ENCODE data around the gene SETD1B. TPM values are rescaled to one million over a fixed set of nuclear protein-coding genes. Genes with fewer than 3 reads are reported as not detected.
"Not testable (repeated sequence)": the region's sequence is repeated elsewhere in the genome, so short reads cannot be mapped to it uniquely, and the experiment has no call there.

The SETD1B gene
- total RNA-seq: 10 to 100 TPM; 32.6 to 34.1 TPM

DNA sequence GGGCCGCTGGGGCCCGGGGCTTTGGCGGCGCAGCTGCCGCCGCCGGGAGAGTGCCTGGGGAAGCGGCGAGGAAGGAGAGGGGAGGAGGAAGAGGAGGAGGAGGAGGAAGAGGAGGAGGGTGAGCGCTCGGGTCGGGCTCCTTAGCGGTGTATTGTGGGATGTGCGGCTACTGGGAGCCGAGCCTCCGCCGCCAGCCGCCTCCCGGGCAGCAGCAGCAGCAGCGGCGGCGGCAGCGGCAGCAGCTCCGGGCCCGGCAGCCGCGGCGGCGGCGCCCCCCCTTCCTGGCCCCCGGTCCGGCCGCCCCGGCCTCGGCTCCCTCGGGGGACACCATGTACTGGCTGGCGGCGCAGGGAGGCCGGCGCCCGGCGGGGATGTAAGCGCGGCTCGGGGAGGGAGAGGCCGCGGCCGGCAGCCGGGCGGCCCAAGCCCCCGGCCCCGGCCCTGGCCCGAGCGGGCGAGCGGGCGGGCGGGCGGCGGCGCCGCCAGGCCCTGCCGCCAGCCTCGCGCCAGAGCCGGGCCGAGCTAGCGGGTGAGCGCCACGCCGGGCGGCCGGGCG lies at the start of gene SETD1B:
TSS of gene SETD1B (plus strand) at position 149 of the 556 bp plus-strand sequence. CDS start 729 bp downstream, outside the sequence.
- peak within 1 kb of the TSS; percentile 84 for H3K4me3 Mint-ChIP-seq
- peak within 1 kb of the TSS; percentile 98 for H3K27ac Mint-ChIP-seq
- no peaks in the 10 kb centered on the region for H3K9me3 Mint-ChIP-seq
- DNase-seq: peak; percentile 58
- no peaks in the 10 kb centered on the region for H3K27me3 Mint-ChIP-seq
- ChIA-PET CTCF (interaction anchor here (0.6 to 40.9 kb wide), 5 partner anchors 4 to 934 kb away, joined by 3 to 1058 read pairs (median 6); partner anchors contain the start of genes CFAP251, RHOF and SETD1B), POLR2A (interaction anchor here (5.5 kb wide), 1 partner anchor 9 kb away, joined by 21 read pairs; no protein-coding TSS in a partner anchor)
- peaks cover 25% of the 10 kb centered on the region for H3K4me1 Mint-ChIP-seq
- H3K36me3 Mint-ChIP-seq (ENCODE audit: low read depth): peaks cover 43% of the 10 kb centered on the region

DNA sequence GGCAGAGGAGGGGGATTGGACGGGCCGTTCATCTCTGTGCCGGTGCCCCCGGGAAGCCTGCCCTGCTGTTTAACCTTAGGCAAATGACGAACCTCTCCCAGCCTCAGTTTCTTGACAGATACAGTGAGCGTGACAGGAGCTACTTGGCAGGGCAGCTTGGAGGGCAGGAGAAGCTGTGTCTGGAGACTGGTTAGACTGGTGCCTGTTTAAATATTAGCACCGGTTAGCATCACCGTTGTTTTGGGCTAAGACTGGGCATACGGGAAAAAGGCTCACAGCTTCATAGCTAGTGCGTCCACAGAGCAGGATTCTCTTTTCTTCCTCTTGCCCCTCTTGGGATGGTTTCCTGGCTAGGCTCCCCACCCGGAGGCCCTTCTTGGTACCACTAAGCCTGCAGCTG lies 49.0 kb upstream of the SETD1B start:
- Mint-ChIP-seq H3K9me3 (no peaks in the 10 kb centered on the region), H3K4me1 (peaks cover 19% of the 10 kb centered on the region), H3K4me3 (no peak overlapping the region), H3K27ac (no peak overlapping the region), H3K27me3 (no peaks in the 10 kb centered on the region), H3K36me3 (ENCODE audit: low read depth) (peaks cover 6% of the 10 kb centered on the region)
- ChIA-PET CTCF (no interaction called here), POLR2A (no interaction called here)
- DNase-seq: no peak

- no peak for DNase-seq
- Mint-ChIP-seq H3K9me3 (no peaks in the 10 kb centered on the region), H3K27me3 (no peaks in the 10 kb centered on the region), H3K36me3 (ENCODE audit: low read depth) (peaks cover 3% of the 10 kb centered on the region), H3K4me1 (peaks cover 16% of the 10 kb centered on the region), H3K4me3 (no peak overlapping the region), H3K27ac (no peak overlapping the region)
- POLR2A ChIA-PET: no interaction called here
- CTCF ChIA-PET: interaction anchor here (1.2 to 1.7 kb wide), 4 partner anchors 11 to 120 kb away, joined by 3 to 12 read pairs (median 5); partner anchors contain the start of genes RHOF and TMEM120B
These were observed 48.2 kb upstream of the SETD1B start for GRCh38 chr12:121755591-121755990.

- H3K4me1 Mint-ChIP-seq: peaks cover 15% of the 10 kb centered on the region
- H3K27me3 Mint-ChIP-seq; H3K4me3 Mint-ChIP-seq; DNase-seq; H3K27ac Mint-ChIP-seq; H3K9me3 Mint-ChIP-seq; POLR2A ChIA-PET; H3K36me3 Mint-ChIP-seq (ENCODE audit: low read depth): not testable (repeated sequence)
- CTCF ChIA-PET: interaction anchor here (0.7 to 1.4 kb wide), 2 partner anchors 36 to 190 kb away, joined by 3 to 9 read pairs; no protein-coding TSS in a partner anchor
These were observed 45.3 kb upstream of the SETD1B start for GRCh38 chr12:121758536-121758935.

- no peak for DNase-seq
- Mint-ChIP-seq H3K27ac (no peak overlapping the region), H3K27me3 (no peaks in the 10 kb centered on the region), H3K4me3 (no peak overlapping the region), H3K9me3 (no peaks in the 10 kb centered on the region), H3K4me1 (no peaks in the 10 kb centered on the region), H3K36me3 (ENCODE audit: low read depth) (no peaks in the 10 kb centered on the region)
- ChIA-PET POLR2A (no interaction called here), CTCF (interaction anchor here (1.0 to 1.5 kb wide), 2 partner anchors 32 to 36 kb away, joined by 3 to 6 read pairs; no protein-coding TSS in a partner anchor)
These were observed 41.5 kb upstream of the SETD1B start for GRCh38 chr12:121762269-121762668.

DNA sequence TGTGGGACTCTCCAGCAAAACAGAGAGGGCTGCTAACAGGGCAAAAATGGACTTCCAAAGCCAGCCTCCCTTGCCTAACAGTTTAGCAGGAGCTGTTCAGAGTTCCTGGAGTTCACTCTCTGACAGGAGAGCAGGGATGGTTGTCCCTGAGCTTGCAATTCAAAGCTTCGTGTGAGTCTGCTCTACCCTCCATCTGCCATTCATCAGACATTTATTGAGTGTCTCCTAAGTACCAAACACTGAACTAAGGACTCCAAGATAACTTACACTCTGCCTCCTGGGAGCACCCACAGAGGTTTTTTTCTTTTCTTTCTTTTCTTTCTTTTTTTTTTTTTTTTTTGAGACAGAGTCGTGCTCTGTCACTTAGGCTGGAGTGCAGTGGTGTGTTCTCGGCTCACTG lies 39.0 kb upstream of the SETD1B start:
- POLR2A ChIA-PET: no interaction called here
- H3K27ac Mint-ChIP-seq: no peak overlapping the region
- CTCF ChIA-PET: interaction anchor here (0.9 to 40.9 kb wide), 4 partner anchors 8 to 35 kb away, joined by 3 to 1058 read pairs (median 4); partner anchors contain the start of genes RHOF and SETD1B
- H3K36me3 Mint-ChIP-seq (ENCODE audit: low read depth): no peaks in the 10 kb centered on the region
- no peak for DNase-seq
- no peak overlapping the region for H3K4me3 Mint-ChIP-seq
- H3K4me1 Mint-ChIP-seq: no peaks in the 10 kb centered on the region
- H3K9me3 Mint-ChIP-seq: no peaks in the 10 kb centered on the region
- H3K27me3 Mint-ChIP-seq: no peaks in the 10 kb centered on the region

DNA sequence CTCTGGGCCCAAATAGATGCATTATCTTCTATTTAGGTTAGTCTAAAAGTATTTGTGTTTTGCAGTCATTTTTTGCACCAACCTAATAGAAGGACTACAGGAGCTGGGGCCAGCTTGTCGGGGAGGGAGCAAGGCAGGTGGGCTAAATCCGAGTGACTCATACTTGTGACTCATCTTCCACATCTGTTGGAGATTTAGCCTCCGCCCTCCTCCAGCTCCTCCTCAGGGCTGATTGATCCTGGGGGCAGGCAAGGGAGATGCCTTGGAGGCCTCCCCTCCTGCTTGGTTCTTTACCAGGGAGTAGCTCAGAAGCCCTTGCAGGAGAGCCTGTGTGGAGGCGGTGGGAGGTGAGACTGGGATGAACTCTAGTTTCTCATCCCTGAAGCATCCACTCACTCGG lies 38.2 kb upstream of the SETD1B start:
- POLR2A ChIA-PET: no interaction called here
- H3K4me1 Mint-ChIP-seq: no peaks in the 10 kb centered on the region
- H3K4me3 Mint-ChIP-seq: no peak overlapping the region
- CTCF ChIA-PET: interaction anchor here (0.9 to 40.9 kb wide), 4 partner anchors 12 to 323 kb away, joined by 3 to 1058 read pairs (median 4); partner anchors contain the start of genes RHOF and SETD1B
- H3K9me3 Mint-ChIP-seq: no peaks in the 10 kb centered on the region
- H3K36me3 Mint-ChIP-seq (ENCODE audit: low read depth): no peaks in the 10 kb centered on the region
- no peak overlapping the region for H3K27ac Mint-ChIP-seq
- DNase-seq: no peak
- no peaks in the 10 kb centered on the region for H3K27me3 Mint-ChIP-seq

GRCh38 chr12:121766290-121767039 lies 37.3 kb upstream of the SETD1B start:
- ChIA-PET CTCF (interaction anchor here (1.2 to 40.9 kb wide), 4 partner anchors 10 to 324 kb away, joined by 3 to 1058 read pairs (median 4); partner anchors contain the start of genes RHOF and SETD1B), POLR2A (no interaction called here)
- Mint-ChIP-seq H3K4me1 (no peaks in the 10 kb centered on the region), H3K27me3 (no peaks in the 10 kb centered on the region), H3K27ac (no peak overlapping the region), H3K4me3 (no peak overlapping the region), H3K36me3 (ENCODE audit: low read depth) (no peaks in the 10 kb centered on the region), H3K9me3 (no peaks in the 10 kb centered on the region)
- no peak for DNase-seq

DNA sequence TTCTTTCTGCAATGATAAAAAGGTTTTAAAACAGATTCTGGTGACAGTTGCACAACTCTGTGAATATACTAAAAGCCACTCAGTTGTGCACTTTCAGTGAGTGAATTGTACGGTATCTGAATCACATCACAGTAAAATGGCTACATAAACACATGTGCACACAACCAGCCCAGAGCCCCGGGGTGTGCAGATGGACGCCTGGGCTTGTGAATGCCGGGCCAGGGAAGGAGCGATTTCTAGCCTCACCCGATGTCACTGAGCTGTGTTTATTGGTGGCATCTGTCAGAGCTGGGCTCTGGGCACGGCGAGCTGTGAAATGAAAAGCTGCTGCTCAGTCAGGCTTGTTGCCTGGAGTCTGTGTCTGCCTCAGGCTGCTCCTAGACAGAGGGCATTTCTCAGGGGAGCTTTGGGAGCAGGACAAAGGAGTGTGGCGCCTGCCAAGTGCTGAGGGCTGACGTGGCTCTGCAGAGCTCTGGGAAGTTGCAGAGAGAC lies 36.2 kb upstream of the SETD1B start:
- Mint-ChIP-seq H3K4me1 (peaks cover 1% of the 10 kb centered on the region), H3K36me3 (ENCODE audit: low read depth) (no peaks in the 10 kb centered on the region), H3K27me3 (no peaks in the 10 kb centered on the region), H3K4me3 (no peak overlapping the region), H3K27ac (no peak overlapping the region), H3K9me3 (no peaks in the 10 kb centered on the region)
- DNase-seq: no peak
- POLR2A ChIA-PET: no interaction called here
- CTCF ChIA-PET: interaction anchor here (0.6 to 40.9 kb wide), 5 partner anchors 9 to 33 kb away, joined by 3 to 1058 read pairs (median 7); partner anchors contain the start of genes RHOF and SETD1B

GRCh38 chr12:121769297-121769830 lies 34.4 kb upstream of the SETD1B start:
- DNase-seq: no peak
- no peak overlapping the region for H3K27ac Mint-ChIP-seq
- H3K9me3 Mint-ChIP-seq: no peaks in the 10 kb centered on the region
- CTCF ChIA-PET: interaction anchor here (0.5 to 40.9 kb wide), 5 partner anchors 12 to 218 kb away, joined by 3 to 1058 read pairs (median 3); partner anchors contain the start of genes RHOF and SETD1B
- POLR2A ChIA-PET: no interaction called here
- peaks cover 11% of the 10 kb centered on the region for H3K4me1 Mint-ChIP-seq
- H3K27me3 Mint-ChIP-seq: no peaks in the 10 kb centered on the region
- no peak overlapping the region for H3K4me3 Mint-ChIP-seq
- no peaks in the 10 kb centered on the region for H3K36me3 Mint-ChIP-seq (ENCODE audit: low read depth)

DNA sequence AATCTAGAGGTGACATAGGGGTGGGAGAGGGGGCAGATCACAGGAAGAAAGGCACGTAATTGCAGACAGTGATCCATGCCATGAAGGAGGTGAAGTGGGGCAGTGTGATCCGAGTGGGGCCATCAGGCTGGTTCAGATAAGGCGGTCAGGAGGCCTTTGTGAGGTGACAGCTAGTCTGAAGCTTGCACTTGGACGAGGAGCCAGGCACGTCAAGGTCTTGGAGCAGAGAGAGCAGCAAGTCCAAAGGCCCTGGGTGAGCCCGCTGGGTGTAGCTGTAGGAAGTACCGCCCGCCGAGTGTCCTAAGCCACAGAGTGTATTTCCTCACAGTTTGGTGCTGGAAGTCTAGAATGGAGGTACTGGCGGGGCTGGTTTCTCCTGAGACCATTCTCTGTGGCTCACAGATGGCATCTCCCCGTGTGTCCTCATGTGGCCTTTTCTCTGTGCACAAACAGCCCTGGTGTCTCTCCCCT lies 33.9 kb upstream of the SETD1B start:
- DNase-seq: no peak
- H3K4me1 Mint-ChIP-seq: peaks cover 11% of the 10 kb centered on the region
- POLR2A ChIA-PET: no interaction called here
- no peaks in the 10 kb centered on the region for H3K36me3 Mint-ChIP-seq (ENCODE audit: low read depth)
- no peak overlapping the region for H3K4me3 Mint-ChIP-seq
- CTCF ChIA-PET: interaction anchor here (0.5 to 40.9 kb wide), 4 partner anchors 13 to 218 kb away, joined by 3 to 1058 read pairs (median 3); partner anchors contain the start of genes RHOF and SETD1B
- H3K9me3 Mint-ChIP-seq: no peaks in the 10 kb centered on the region
- no peak overlapping the region for H3K27ac Mint-ChIP-seq
- no peaks in the 10 kb centered on the region for H3K27me3 Mint-ChIP-seq

- Mint-ChIP-seq H3K27me3 (no peaks in the 10 kb centered on the region), H3K36me3 (ENCODE audit: low read depth) (no peaks in the 10 kb centered on the region), H3K4me3 (no peak overlapping the region), H3K27ac (no peak overlapping the region), H3K4me1 (peaks cover 11% of the 10 kb centered on the region), H3K9me3 (no peaks in the 10 kb centered on the region)
- CTCF ChIA-PET: interaction anchor here (1.1 to 40.9 kb wide), 2 partner anchors 13 to 30 kb away, joined by 3 to 1058 read pairs; partner anchors contain the start of genes RHOF and SETD1B
- POLR2A ChIA-PET: no interaction called here
- no peak for DNase-seq
These were observed 33.4 kb upstream of the SETD1B start for GRCh38 chr12:121770388-121770787.
